SH-SY5Y (cell line): Measurements from ENCODE around the gene MKNK2.

ENCODE experiments used
- GATA2 ChIP-seq: IDR thresholded peaks from 2 replicates; pipeline ENCODE4 v1.6.1; 2011; ENCODE audit warnings: mild to moderate bottlenecking, low read depth, low read length
- GATA3 ChIP-seq: IDR thresholded peaks from 2 replicates; pipeline ENCODE4 v1.6.1; 2011; ENCODE audit warnings: low read depth, mild to moderate bottlenecking, low read length, moderate library complexity

- TF ChIP-seq GATA2 (no peak), GATA3 (no peak)
These were observed 4.8 kb downstream of the MKNK2 start for GRCh38 chr19:2046046-2046907.
